ENCODE results near the gene ADSS1. TPM values are rescaled to one million over a fixed set of nuclear protein-coding genes. Genes with fewer than 3 reads are reported as not detected.

The ADSS1 gene
- 2.1 and 8.3 TPM in 2 replicates for total RNA-seq (2014; rRNA removed; shearing (Covaris generic))

DNA sequence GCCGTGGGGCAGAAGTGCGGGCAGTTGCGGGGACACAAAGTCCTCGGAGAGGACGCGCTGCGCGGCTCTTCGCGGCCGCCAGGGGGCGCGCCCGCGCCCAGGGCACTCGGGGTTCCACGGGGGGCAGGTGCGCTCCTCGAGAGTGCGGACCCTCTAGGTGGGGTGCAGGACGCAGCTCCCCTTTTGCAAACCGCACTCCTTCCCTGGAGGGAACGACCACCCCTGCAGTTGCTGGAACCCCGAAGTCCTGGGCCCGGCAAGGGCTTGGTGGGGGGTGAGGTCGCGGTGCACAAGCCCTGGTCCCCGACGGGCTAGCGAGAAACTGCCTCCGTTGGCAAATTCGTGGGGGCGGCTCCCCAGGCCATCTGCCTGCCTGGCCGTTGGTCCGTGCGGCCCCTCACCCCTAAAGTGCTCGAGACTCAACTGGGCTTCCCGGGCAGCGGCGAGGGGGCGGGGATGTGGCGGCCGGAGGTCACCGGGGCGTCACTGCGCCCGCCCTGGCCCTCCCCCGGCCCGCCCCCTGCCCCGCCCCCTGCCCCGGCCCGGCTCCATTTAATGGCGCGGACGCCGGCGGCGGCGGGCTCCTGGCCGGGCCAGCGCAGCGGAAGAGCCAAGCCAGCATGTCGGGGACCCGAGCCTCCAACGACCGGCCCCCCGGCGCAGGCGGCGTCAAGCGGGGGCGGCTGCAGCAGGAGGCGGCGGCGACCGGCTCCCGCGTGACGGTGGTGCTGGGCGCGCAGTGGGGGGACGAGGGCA, at the start of gene ADSS1:
Gene ADSS1 (plus strand): TSS at position 579 of the 756 bp plus-strand sequence. CDS start 42 bp downstream, at position 621.
- peak; percentile 44 for DNase-seq (ENCODE audit: low spot score)

DNA sequence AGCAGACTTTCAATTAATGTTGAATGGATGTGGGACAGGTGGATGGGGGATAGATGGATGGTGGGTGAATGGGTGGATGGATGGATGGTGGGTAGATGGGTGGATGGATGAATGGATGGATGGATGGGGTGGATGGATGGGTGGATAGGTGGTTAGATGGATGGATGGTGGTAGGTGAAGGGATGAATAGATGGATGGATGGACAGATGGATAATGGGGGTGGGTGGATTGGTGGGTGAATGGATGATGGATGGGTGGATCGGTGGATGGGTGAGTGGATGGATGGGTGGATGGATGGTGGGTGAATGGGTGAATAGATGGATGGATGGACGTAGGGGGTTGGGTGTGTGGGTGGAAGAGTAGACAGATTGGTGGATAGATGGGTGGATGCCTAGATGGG, 48.6 kb upstream of the ADSS1 start:
- DNase-seq (ENCODE audit: low spot score) = no peak

DNA sequence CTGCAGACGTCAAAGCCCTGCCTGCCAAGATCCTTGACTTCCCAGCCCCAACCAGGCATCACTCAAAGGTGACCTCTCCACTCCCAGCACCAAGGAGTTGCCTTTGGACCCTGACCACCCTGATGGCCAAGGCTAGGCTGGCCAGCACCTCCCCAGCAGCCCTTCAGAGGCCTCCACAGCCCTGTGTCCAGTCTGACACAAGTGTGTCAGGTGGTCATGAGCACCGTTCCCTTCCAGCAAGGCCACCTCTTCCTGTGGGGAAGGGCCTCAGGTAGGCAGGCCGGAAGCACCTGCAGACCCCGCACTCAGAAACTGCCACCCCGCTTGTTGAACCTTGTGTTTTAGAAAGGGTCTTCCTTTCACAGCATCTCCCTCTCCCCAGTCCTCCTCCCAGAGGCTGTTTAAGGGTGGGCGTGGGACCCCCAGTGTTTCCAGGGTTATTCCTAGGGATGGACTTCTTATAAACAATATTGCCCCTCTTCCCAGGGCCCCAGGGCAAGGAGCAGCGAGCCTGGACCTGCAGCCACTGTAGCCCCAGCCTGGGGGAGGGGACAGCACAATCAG, 47.8 kb upstream of the ADSS1 start:
- DNase-seq (ENCODE audit: low spot score) = no peak

DNA sequence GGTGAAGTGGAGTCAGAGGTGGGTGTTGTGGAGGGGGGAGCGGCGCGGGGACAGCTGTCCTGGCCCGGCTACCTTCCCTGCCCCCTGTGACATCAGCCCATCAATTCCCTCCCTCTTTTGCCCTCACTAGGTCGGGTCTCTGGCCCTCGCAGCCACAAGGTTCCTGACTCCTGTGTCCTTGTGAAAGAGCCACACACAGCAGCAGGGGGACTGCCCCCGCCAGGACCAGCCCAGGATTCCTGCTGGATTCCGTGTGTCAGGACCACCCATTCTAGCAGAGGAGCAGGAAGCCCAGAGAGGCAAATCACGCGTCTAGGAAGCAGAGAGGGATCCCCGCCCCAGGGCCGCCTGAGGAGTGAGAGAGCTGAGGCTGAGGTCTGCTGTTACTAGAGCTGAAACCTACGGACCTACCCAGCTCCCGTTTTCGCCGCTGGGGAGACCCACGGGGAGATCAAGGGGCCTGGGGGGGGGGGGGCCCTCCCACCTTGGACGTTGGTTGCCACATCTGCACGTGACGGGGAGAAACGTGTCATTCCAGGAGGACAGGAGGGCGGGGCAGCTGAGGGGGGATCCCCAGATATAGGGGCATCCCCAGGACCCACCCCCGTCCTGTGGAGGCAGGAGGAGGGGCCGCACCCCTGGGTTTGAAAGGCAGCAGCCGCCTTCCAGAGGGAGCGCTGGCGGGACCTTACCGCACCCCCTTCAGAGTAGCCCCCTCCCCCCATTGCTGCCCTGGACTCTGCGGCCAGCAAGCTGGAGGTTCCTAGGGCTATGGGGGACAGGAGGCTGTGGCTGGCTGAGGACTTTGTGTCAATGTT, 47.1 kb upstream of the ADSS1 start:
- DNase-seq (ENCODE audit: low spot score) = peak; percentile 33

DNA sequence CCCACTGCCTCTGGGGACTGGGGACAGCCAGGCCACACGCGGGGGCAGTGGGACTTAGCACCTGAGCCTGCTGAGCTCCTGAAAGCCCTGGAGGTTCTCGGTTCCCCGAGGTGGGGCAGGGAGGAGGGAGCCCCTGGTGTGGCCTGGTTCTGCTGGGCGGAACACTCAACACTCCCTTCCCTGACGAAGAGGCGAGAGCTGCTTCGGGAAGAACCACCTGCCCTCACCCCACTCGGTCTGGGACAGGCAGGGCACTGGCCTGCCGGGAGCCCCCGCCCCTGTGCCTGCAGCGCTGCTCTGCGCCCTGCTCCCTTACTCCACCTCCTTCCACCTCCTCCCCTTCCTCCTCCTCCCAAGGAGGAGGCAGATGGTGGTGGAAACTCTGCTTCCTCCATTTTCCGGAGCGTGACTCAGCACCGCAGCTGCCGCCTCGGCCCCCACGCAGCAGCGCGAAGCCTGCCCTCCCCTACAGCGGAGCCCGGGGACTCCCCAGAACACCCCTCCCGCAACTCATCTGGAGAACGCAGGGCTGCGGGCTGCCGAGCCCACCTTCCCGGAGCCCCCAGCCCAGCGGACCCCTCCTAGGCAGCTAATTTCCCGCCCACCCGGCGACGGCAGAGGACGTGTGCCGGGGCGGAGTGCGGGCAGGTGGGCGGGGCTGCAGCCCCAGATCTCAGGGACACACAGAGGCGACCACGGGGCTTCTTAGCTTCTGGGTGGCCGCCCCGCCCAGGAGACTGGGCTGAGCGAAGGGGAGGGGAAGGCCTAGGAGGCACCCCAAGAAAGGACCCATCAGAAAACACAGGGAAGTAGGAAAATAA, 46.3 kb upstream of the ADSS1 start:
- peak; percentile 78 for DNase-seq (ENCODE audit: low spot score)

DNA sequence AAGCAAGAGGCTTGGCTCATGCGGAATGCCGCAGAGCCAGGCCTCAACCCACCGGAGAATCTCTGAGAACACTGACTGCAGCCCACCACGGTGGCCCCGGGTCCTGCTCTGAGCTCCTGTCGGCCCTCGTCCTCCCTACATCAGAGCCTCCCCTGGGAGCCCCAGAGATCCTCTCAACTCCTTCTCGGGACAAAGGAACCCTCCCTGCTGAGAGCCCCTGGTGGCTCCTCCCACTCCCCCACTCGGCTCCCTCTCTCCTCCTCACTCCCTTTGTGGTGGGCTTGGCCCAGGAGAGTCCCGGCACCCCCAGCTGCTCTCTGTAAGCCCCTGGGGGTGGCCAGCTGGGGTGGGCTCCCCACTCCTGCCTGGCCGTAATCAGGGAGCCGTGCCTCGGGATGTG, 45.7 kb upstream of the ADSS1 start:
- no peak for DNase-seq (ENCODE audit: low spot score)

DNA sequence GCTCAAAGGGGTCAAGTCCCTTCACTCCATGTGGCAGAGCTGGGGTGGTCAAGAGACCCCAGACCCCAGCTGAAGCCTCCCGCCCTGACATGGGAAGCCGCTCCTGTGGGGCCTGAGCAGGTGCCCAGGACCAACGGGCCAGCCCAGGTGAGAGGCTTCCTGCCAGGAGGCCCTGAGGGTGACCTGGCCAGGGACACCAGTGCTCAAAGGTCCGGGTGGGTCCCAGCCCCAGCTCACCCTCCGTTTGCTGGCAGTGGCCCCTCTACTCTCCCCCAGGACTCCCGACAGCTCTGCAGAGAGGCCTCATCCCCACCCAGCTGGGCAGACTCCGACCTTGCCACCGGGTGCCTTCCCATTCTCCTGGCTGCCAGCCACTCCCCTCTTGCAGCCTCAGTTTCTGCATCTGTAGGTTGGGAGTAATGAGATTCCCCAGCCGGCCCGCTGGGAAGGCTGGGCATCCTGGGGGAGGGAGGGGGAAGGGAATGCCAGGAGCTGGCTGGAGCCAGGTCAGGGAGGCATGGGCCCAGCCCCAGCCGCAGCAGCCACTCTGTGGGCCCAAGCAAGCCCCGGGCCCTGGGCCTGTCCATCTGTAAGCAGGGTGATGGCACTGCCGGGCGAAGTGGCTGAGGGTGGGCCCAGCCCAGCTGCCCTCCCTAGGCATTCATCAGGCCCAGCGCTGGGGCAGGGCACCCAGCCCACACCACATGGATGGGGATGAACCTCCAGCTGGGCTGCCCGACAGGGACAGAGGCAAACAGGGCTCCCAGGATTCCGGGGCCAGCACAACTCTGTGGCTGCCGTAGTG, 44.9 kb upstream of the ADSS1 start:
- no peak for DNase-seq (ENCODE audit: low spot score)

DNA sequence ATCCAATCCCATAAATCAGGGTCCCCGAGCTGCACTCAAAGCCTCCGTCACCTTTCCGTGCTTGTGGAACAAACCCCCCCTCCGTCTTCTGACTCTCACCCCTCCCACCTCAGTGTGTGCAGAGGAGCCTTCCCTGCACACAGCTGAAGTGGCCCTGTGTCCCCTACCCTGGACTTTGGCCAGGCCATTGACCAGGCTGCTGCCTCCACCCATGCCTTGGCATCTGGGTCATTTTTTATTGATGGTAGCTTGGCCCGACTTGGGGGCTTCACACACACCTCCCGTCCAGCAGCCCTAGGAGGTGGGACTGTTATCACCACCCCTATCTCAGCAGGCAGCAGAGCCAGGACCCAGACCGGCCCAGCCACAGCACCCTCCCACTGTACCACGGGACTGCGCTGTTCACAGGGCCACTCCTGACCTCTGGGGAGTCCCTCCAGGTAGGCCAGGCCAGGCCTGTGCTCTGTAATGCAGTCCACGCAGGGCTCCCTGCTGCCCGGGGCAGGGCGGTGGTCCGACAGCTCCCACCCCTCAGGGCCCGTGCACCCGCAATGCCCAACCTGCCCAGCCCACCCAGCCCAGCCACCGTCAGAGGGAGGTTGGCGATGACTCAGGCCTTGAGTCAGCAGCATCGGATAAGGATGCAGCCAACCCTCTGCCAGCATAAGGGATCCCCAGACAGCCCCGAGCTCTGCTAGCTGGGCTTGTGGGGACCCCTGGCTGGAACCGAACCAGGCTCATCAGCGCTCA, 43.8 kb upstream of the ADSS1 start:
- DNase-seq (ENCODE audit: low spot score) = peak; percentile 66

DNA sequence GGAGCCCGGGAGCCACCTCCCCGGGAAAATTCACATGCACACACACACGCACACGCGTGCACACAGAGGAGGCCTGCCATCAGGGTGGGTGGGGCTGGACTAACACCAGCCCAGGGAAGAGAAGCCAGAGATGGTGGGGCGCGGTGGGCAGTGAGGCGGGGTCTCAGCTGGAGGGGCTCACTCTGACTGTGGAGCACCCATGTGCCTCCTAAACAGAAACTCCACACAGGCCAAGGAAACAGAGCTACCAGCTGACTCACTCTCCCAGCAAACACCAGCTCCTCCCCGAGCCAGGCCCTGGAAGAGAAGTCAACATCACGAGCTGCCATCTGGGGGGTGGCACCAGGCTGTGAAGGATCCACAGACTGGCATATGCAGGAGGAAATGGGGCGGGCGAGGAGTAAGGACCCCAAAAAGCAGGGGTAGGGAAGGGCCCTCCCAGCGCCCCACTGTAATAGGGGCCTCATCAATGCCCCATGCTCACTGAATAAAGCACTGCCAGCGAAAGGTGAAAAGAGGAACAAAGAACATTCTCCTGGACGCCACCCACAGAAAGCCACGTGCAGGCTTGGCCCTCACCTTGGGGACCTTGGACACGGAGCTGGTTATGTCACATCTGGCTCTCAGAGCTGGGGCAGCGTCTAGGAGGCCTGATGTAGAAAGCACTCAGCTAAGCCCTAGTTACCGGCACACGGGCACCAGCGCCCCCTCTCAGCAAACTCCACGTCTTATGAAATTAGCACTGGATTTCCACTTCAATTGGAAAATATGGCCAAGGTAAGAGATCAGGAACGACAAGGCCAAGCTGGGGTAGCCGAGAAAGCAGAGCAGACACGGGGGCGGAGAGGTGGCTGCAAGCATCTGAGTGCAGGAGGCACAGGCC, 43.0 kb upstream of the ADSS1 start:
- DNase-seq (ENCODE audit: low spot score) = peak; percentile 79

DNA sequence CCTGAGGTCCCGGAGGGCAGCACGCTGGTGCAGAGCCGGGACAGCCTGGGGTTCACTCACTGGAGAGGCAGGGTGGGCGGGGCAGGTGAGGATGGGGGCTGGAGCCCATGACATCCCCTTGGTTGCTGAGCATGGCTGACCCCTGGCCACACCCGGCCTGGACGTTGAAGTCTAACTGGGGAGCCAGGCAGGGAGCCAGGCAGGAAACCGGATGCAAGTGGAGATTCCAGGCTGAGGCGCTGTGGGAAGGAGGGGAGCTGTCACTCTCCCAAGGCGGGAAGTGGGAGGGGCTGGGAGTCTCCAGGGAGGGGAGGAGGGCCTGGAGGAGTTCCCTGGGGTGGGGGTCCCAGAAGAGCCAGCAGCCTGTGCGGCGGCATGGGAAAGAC, 42.3 kb upstream of the ADSS1 start:
- peak; percentile 82 for DNase-seq (ENCODE audit: low spot score)

DNA sequence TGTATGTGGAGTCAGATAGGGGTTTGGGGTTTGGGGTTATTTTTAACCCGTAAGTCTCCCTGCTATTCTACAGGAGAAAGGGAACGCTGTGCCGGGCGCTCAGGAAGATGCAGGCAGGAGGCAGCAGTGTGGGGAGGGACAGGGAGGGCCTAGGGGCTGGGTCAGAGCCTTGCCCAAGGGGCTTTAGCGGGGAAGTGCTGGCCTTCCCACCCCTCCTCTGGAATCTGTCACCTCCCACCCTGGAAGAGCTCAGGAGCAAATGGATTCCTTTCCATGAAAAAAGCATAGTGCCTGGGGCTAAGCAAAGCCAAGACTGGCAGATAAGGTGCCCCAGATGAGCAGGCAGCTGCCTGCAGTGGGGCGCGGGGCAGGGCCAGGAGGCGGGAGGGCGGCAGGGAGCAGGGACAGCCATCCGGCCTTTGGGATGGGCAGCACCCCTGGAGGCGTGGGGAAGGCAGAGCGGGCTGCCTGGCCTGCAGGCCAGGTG, 41.9 kb upstream of the ADSS1 start:
- DNase-seq (ENCODE audit: low spot score) = peak; percentile 58

DNA sequence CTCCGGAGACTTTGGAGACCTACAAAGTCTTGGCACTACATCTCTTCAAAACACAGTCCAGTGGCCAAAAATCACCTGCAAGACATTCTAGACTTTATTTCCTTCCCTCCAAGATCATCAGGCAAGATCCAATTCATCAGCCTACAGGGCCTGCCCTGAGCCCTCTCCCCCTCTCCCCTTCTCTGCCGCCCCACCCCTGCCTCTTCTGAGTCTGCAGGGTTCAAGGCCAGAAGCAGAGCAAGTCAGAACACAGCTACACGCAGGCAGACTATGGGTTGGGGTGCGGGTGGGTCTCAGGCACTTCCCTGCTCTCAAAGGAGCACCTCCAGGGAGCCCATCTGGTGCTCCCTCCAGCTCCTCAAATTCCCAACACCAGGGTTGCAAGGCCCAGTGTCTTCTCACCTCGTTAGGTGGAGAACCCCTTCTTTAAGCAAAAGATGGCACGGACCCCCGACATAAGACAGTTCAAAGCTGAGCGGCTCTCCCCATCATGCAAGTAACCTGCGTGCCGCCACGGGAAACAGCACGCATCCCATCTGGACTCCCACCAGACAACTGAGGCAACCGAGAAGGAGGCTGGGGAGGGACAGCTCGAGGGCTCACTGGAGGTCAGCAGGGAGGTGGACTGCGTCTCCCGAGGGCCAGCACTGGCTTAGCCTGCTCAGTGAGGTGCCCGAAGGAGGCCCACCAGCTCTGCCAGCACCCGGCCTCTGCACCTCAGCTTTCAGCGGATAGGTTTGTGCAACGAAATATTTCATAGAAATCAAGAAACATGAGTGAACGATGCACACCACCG, 40.2 kb upstream of the ADSS1 start:
- no peak for DNase-seq (ENCODE audit: low spot score)

DNA sequence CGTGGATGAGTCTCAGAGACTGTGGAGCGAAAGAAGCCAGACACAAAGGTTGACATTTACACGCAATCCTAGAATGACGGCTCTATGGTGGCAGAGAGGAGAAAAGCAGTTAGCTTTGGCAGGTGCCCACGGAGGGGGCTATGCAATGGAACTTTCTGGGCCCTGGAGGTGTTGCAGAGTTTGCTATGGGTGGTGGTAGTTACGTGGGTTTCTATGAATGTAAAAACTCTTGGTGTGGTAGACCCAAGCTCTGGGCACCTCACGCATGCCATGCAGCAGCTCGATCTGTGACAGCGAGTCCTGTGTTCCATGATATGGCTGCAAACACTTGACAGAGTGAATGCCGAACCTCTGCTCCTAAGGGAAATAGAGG, 39.6 kb upstream of the ADSS1 start:
- no peak for DNase-seq (ENCODE audit: low spot score)

DNA sequence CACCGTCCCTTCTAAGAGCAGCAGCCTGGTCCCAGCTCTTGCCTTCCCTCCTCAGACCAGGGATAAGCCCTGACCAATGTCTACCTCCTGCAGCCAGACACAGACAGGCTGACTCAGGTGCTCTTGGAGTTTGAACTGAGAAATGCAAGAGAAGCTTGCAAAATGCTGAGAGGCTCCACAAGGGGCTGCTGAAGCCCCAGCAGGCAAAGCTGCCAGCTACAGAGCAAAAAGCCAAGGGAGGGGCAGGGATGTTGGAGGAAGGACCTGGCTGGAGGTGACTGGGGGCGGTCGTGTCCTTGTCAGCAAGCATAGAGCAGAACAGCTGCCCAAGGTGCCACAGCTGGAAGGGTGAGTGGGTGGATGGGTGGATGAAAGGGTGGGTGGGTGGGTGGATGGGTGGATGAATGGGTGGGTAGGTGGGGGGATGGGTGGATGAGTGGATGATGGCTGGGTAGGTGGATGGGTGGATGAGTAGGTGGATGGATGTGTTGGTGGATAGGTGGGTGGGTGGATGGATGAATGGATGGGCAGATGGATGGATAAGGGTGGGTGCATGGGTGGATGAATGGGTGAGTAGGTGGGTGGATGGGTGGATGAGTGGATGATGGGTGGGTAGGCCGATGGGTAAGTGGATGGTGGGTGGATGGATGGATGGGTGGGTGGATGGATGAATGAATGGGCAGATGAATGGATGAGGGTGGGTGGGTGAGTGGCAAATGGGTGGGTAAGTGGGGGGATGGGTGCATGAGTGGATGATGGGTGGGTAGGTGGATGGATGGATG, 38.6 kb upstream of the ADSS1 start:
- DNase-seq (ENCODE audit: low spot score) = peak; percentile 11

DNA sequence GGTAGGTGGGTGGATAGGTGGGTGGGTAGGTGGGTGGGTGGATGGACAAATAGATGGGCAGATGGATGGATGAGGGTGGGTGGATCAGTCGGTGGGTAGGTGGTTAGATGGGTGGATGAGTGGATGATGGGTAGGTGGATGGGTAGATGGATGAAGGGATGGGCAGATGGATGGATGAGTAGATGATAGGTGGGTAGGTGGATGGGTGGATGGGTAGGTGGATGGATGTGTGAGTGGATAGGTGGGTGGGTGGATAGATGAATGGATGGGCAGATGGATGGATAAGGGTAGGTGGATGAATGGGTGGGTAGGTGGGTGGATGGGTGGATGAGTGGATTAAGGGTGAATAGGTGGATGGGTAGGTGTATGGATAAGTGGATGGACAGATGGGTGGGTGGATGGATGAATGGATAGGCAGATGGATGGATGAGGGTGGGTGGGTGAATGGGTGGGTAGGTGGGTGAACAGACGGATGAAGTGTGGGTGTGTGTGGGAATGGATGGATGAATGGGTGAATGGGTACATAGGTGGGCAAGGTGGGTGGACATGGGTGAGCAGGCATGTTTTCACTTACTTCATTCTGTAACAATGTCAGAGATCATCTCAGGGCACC, 37.9 kb upstream of the ADSS1 start:
- no peak for DNase-seq (ENCODE audit: low spot score)

DNA sequence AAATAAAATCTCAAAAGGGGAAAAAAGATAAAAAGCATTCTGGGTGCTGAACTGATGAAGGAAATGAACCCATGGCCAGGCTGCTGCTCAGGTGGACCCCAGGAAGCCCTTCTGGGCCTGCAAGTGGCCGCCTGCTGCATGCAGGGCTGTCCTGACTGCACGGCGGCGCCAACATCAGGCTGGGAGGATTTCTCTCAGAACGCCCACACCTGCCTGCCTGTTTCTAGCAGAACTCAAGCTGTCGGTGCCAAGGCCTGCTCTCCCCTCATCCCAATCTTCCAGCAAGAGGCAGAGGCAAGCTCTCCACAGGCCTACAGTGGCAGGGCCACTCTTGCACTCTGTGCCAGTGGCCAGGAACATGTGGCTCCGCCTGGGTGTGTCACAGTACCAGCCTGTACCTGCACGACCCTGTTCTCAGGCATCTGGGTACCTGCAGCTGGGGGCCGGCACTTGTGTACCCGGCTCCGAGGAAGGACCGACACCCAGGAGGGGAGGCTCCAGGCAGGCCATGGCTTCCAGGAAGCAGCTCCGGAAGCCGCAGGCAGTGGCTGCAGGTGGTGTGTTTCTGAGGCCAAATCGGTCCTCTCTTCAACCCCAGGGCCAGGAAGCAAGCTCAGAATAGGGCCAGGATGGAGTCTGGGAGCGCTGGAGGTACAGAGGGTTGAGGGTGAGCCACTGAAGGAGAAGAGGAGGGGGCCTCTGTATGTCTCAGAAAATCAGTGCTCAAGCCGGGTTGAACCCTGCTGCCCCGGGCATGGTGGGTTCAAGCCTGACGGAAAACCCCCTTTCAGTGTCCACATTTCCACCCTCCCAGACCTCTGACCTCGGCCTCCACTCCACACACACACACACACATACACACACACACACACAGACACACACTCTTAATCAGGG, 37.2 kb upstream of the ADSS1 start:
- DNase-seq (ENCODE audit: low spot score) = no peak
